ENCODE measurements around the gene MAGEA6.
"Not testable (repeated sequence)": the region's sequence is repeated elsewhere in the genome, so short reads cannot be mapped to it uniquely, and the experiment has no call there.

Gene MAGEA6, protein sequence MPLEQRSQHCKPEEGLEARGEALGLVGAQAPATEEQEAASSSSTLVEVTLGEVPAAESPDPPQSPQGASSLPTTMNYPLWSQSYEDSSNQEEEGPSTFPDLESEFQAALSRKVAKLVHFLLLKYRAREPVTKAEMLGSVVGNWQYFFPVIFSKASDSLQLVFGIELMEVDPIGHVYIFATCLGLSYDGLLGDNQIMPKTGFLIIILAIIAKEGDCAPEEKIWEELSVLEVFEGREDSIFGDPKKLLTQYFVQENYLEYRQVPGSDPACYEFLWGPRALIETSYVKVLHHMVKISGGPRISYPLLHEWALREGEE

DNA sequence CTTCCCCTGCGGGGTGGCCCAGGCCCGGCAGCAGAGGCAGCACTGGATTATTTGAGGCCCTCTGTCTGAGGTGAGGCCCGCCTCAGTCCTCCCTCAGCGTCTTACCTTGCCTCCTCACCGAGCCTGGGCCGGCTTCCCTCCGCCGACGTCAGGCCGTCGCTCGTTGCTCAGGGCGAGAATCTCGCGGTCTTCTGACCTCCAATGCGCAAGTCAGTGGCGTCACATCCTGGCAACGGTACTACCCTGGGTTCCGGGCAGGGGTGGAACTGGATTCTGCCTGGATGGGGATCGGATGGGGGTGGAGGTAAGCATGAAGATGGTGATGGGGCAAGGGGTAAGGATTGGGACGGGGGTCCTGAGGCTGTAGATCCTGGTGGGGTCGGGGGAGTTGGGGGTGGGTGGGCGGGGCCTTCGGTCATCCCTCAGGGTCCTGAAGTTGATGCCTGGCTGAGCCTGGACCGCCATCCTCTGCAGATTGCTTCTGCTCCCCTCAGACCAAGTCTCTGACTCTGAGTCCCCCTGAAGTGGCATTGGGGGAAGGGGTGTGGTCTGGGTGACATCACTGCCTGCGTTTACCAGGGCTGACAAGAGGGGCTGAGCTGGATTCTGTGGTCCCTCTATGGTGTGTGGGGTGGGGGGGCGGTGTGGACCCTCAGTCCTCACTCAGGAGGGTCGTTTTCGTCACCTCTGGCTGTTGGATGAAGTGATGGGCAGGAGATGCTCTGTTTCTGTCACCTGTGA, at the start of gene MAGEA6:
TSS of gene MAGEA6 (minus strand) at position 141 of the 741 bp plus-strand sequence. CDS start 2,039 bp downstream, outside the sequence.
- DNase-seq, result not testable (repeated sequence)

DNA sequence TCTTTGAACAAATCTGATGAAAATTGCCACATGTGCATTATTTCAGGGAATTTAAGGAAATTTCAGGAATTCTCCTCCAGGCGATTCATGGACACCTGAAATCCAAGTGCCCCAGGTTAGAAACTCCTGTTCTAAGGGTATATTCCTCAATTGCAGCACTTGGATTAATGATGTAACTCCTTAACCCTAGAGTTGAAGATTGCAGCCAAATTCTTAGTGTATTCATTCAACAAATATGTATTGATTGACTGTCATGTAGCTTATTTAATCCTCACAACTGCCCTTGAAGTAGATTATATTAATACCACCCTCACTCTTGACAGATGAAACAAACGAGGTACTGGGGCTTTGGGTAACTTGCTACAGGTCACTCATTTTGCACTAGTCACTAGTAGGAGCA, 49.8 kb upstream of the MAGEA6 start:
- no peak for DNase-seq

- DNase-seq, result no peak
Observed at GRCh38 chrX:152818356-152818755, 48.9 kb upstream of the MAGEA6 start.

DNA sequence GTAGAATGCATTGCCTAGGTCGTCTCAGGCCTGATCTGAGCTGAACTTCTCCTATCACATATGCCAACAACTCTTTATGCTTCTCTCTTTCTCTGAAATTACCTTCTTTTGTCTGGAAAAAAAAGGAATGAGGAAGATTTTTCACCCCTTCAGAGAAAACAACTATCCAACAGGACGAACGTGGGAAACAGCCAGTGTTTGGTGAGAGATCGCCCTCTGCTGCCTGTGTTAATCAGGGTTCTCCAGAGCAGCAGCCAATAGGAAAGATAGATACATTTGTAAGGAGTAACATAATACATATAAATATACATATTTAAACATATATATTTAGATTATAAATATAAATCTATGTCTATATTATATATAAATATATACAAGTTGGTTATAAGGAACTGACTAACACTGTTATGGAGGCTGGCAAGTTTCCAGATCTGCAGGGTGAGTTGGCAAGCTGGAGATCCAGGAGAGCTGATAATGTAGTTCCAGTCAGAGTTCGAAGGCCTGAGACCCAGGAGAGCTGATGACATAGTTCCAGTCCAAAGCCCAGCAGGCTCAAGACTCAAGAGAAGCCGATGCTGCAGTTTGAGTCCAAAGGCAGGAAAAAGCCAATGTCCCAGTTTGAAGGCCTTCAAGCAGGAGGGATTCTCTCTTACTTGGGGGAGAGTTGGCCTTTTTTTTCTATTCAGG, 47.7 kb upstream of the MAGEA6 start:
- no peak for DNase-seq

GRCh38 chrX:152814048-152814447, 44.6 kb upstream of the MAGEA6 start:
- DNase-seq, result no peak

DNA sequence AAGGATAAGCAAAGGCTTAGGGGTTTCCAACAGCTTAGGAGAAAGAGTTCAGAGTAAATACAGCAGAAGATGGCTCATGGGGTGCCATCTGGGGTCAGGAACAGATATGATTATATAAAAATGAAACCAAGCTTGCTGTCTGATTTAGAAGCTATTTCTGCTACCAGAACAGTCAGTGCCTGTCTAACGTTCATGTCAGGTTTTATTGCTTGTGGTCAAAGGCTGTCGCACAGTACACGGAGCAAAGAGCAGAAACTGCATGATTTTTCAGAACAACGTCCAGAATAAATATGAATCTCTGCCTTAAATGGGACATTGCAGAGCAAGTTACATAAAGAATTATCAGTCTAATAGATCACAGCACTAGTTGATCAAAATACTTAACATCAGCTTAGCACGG, 43.7 kb upstream of the MAGEA6 start:
- DNase-seq, result no peak

DNA sequence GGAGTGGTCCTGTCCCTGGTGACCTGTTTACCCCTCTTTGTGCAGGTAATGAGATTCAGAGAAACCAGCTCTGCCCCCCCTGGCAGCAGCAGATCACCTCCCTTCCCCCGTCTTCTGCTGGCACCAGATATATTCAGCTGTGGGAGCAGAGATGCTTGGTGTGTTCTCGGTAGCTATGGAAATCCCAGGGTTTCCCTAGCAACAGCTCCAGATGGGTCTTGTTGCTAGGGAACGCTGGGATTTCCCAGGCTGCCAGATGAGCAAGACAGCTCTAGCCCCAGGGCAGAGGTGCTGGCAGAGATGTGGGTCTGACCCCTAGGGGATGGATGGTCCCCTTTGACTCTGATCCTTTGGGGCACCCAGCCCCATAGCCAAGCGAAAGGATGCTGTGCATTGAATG, 40.9 kb upstream of the MAGEA6 start:
- no peak for DNase-seq

GRCh38 chrX:152806035-152806434, 36.5 kb upstream of the MAGEA6 start:
- DNase-seq, result no peak

- no peak for DNase-seq
Observed at GRCh38 chrX:152798945-152799344, 29.5 kb upstream of the MAGEA6 start.

GRCh38 chrX:152787062-152787461, 17.6 kb upstream of the MAGEA6 start:
- not testable (repeated sequence) for DNase-seq

- not testable (repeated sequence) for DNase-seq
Observed at GRCh38 chrX:152766562-152766961, 2.9 kb downstream of the MAGEA6 start.

- DNase-seq, result not testable (repeated sequence)
Observed at GRCh38 chrX:152761582-152761981, 7.9 kb downstream of the MAGEA6 start.

DNA sequence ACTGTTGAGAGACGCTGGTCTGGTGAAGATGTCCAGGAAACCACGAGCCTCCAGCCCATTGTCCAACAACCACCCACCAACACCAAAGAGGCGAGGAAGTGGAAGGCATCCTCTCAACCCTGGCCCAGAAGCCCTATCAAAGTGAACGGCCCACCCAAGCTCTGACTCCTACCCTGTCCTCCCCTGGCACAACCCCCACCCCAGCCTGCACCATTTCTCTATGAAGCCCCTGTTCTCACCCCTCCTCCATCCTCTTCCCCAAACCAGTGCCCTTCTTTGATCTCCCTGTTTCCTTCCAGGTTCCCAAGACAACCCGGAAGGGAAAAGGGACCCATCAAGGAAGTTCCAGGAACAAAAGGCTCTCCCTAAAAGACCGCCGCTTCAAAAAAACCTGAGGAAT, 9.9 kb downstream of the MAGEA6 start:
- not testable (repeated sequence) for DNase-seq

DNA sequence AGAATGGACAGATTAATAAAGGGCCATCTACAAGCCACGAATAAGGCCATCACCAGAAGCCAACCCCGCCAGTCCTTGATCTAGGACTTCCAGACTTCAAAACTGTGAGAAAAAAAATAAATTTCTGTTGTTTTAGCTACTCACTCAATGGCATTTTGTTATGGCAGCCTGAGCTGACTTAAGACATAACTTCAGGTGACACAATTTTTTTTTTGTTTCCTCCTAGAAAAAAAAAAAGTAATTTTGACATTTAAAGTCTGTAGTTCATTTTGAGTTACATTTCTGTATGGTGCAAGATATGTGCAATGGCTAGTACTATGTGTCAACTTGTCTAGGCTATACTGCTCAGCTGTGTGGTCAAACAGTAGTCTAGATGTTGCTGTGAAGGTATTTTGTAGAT, 10.6 kb downstream of the MAGEA6 start, which contains the start of gene CSAG3:
TSS of gene CSAG3 (plus strand) at position 301 of the 400 bp plus-strand sequence.
- DNase-seq, result not testable (repeated sequence)

DNA sequence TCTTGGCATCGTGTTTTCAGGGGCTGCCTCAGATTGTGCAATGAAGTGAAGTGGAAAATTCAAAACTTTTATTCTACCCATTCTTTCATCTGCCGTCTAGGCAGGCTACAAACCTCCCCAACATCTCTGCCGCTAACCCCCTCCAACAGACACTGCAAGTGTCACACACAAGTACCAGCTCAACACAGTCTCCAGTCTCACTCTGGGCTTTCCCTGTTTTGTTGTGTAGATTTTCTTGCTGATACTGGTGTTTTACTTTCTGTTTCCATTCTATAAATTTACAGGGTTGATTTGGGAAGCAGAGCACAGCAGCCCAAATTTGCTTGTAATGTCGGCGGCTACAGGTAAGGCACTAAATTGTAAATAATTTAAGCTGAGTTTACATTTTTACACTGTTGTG, 14.6 kb downstream of the MAGEA6 start:
- not testable (repeated sequence) for DNase-seq

DNA sequence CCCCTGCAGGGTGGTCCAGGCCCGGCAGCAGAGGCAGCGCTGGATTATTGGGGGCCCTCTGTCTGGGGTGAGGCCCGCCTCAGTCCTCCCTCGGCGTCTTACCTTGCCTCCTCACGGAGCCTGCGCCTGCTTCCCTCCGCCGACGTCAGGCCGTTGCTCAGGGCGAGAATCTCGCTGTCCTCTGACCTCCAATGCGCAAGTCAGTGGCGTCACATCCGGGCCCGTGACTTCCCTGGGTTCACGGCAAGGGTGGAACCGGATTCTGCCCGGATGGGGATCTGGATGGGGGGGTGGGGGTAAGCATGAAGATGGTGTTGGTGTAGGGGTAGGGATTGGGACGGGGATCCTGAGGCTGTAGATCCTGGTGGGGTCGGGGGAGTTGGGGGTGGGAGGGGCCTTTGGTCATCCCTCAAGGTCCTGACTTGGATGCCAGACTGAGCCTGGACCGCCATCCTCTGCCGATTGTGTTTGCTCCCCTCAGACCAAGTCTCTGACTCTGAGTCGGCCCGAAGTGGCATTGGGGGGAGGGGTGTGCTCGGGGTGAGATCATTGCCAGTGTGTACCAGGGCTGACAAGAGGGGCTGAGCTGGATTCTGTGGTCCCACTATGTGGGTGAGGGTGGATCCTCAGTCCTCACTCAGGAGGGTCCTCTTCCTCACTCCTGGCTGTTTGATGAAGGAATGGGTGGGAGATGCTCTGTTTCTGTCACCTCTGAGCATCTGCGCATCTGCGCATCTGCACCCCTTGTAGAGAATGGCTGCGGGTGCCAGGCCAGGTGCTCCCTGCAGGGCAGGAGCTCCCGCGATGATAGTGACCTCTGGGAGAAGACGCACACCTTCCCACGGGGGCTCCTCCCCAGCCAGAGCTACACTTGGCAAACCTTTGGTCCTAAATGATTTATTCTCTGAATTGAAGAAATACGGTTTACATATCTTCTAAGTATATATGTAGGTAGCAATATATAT, 15.5 kb downstream of the MAGEA6 start, which contains the start of gene MAGEA2:
TSS of gene MAGEA2 (minus strand) at position 157 of the 965 bp plus-strand sequence. CDS start 2,479 bp downstream, outside the sequence.
- not testable (repeated sequence) for DNase-seq

GRCh38 chrX:152738560-152738959, 30.9 kb downstream of the MAGEA6 start:
- DNase-seq, result no peak

DNA sequence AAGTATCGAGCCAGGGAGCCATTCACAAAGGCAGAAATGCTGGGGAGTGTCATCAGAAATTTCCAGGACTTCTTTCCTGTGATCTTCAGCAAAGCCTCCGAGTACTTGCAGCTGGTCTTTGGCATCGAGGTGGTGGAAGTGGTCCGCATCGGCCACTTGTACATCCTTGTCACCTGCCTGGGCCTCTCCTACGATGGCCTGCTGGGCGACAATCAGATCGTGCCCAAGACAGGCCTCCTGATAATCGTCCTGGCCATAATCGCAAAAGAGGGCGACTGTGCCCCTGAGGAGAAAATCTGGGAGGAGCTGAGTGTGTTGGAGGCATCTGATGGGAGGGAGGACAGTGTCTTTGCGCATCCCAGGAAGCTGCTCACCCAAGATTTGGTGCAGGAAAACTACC, 33.0 kb downstream of the MAGEA6 start:
- DNase-seq, result not testable (repeated sequence)

DNA sequence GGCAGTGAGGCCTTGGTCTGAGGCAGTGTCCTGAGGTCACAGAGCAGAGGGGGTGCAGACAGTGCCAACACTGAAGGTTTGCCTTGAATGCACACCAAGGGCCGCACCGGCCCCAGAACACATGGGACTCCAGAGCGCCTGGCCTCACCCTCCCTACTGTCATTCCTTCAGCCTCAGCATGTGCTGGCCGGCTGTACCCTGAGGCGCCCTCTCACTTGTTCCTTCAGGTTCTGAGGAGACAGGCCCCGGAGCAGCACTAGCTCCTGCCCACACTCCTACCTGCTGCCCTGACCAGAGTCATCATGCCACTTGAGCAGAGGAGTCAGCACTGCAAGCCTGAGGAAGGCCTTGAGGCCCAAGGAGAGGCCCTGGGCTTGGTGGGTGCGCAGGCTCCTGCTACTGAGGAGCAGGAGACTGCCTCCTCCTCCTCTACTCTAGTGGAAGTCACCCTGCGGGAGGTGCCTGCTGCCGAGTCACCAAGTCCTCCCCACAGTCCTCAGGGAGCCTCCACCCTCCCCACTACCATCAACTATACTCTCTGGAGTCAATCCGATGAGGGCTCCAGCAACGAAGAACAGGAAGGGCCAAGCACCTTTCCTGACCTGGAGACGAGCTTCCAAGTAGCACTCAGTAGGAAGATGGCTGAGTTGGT, 33.5 kb downstream of the MAGEA6 start:
- no peak for DNase-seq

DNA sequence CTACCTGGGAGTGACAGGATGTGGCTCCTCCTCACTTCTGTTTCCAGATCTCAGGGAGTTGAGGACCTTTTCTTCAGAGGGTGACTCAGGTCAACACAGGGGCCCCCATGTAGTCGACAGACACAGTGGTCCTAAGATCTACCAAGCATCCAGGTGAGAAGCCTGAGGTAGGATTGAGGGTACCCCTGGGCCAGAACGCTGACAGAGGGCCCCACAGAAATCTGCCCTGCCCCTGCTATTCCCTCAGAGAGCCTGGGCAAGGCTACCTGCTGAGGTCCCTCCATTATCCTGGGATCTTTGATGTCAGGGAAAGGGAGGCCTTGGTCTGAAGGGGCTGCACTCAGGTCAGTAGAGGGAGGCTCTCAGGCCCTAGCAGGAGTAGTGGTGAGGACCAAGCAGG, 34.4 kb downstream of the MAGEA6 start:
- DNase-seq, result no peak

- not testable (repeated sequence) for DNase-seq
Observed at GRCh38 chrX:152734143-152734858, 35.2 kb downstream of the MAGEA6 start.
